Measurements from ENCODE around the gene MMP7.

MMP7 gene
- 2.3 to 1,409 (median 140) reads per million in 18 experiments for total RNA-seq

GRCh38 chr11:102530558-102530957, at the start of gene MMP7:
Gene MMP7, minus strand, starts transcription at chr11:102530747. Its CDS starts 47 bp downstream, at chr11:102530700.
- peak; percentile 42 to 58 for DNase-seq

DNA sequence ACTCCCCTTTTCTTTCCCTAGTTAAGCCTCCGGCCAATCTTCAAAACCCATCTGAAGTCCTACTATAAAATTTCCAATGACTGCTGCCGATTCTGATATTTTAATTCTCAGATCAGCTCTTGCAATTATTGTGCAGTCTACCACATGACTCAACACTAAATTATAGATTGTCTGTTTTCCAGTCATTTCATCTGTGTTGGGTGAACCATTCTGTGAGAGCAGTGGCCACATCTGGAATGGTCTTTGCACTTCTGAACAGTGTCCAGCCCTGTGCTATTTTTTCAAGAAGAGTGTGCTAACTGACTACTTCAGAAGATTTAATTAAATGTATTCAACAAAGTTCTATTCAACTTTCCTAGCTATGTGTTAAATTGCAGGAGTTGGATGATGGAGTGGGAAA, 47.2 kb upstream of the MMP7 start:
- no peak for DNase-seq

DNA sequence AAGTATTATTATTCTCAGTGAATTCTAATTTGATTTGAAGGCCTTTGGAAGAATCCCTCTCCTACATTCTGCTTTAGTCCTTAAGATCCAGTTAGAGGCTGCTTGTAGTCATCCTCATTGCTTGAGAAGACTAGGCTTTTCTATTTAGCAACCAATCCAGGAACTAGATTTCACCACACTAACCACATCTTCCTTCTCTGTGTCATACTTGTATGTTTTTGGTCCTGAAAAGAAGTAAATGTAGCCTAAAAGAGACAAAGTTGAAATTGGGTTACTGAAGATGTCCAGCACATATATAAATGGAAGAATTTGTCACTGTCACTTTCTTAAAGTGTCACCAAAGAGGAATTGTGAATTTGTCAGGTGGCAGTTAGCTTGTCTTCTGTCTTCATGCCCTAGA, 46.6 kb upstream of the MMP7 start:
- peak; percentile 85 to 90 for DNase-seq

DNA sequence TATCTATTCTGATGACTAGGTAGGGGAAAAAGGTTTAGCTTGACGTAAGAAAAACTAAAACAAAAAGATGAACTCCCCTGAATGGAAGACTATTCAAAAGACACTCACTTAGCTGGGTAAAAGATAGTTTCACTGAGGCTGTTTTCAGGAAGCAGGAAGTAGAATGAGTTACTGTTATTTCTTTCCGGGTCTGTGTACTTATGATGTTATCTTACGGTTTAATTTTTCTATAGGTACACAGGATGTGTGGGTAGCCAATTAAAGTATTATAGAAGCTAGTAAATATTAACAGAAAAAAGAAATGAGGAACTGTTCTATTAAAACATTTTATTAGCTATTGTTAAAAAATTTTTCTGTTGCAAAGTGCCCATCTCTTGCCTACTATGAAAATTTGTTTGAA, 45.8 kb upstream of the MMP7 start:
- DNase-seq = no peak

- DNase-seq = peak in 1 of 2 donors; percentile 45
Measured at GRCh38 chr11:102575012-102575411, 44.5 kb upstream of the MMP7 start.

DNA sequence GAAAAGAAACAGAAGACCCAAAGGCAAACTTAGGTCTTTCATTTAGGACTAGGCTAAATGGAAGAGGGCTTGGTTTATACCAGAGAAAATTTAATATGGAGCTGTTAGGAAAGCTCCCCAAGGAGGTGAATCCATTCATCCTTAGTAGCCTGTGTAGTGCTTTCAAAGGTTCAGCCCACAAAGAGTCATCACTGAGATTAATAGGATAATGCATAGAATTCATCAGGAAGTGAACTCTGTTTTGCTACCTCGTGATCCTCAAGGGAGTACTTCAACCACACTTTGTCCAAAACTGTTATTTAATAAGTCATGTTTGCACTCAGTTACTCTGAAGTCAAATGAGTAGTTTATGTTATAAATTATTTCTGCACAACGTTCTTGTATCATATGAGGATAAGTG, 43.3 kb upstream of the MMP7 start:
- DNase-seq = peak in 1 of 2 donors; percentile 54

GRCh38 chr11:102572554-102573220, 42.1 kb upstream of the MMP7 start:
- no peak for DNase-seq

DNA sequence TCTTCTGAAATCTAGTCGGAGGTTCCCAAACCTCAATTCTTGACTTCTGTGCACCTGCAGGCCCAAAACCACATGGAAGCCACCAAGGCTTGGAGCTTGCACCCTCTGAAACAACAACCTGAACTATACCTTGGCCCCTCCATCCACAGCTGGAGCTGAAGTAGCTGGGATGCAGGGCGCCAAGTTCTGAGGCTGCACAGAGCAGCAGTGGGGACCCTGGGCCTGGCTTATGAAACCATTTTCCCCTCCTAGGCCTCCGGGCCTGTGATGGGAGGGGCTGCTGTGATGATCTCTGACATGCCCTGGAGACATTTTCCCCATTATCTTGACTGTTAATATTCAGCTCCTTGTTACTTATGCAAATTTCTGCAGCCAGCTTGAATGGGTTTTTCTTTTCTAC, 38.3 kb upstream of the MMP7 start:
- no peak for DNase-seq

DNA sequence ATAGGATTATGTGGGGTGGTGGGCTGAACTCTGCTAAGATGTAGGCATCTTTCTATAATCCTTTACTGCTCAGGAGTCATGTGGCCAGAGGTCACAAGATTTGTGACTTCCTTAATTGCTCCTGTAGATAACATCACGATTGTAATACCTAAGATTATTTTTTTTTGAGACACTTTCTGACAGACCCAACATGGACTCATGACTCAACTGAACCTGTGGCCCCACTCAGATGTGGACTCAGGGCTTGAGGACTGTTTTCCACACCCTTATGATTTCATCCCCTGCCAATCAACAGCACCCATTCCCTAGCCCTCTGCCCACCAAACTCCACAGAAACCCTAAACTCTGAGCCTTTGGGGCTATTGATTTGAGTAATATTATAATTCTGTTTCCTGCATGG, 35.6 kb upstream of the MMP7 start:
- no peak for DNase-seq

- DNase-seq = no peak
Measured at GRCh38 chr11:102564110-102564509, 33.6 kb upstream of the MMP7 start.

DNA sequence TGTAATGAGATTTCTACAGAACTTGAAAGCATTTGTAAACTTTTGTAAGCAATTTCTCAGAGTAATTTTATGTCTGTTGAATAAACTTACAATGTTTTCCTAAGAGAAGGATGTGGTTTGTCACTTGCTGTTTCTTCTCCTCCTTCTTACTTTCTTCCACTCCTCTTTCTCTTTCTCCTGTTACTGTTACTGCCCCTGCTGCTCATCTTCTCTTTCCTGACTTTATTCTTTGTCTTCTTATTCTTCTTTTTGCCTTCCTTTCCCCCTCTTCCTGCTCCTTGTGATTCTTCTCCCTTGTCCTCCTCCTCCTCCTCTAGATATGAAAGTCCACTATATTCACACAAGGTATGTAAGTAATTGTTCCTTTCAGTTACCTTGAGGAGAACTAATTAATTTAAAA, 31.1 kb upstream of the MMP7 start:
- no peak for DNase-seq

DNA sequence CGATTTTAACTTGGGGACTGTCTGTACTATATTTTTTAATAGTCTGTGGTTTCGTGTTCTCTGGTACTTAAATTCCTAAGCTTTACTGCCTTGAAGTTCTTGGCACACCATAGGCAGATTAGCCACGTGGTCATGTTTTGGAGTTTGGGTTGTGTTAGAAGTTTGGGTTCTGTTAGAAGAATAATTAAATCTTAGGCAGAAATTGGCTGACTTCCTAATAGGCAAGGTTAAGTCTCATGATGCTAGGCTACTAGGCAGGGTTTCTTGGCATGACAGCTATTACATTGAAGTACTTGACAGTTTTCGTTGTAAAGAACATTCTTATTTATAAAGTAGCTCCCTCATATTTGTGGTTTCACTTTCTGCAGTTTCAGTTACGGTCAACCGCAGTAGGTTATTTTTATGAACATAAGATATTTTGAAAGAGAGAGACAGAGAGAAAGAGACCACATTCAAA, 30.0 kb upstream of the MMP7 start:
- DNase-seq = peak; percentile 20 to 34

DNA sequence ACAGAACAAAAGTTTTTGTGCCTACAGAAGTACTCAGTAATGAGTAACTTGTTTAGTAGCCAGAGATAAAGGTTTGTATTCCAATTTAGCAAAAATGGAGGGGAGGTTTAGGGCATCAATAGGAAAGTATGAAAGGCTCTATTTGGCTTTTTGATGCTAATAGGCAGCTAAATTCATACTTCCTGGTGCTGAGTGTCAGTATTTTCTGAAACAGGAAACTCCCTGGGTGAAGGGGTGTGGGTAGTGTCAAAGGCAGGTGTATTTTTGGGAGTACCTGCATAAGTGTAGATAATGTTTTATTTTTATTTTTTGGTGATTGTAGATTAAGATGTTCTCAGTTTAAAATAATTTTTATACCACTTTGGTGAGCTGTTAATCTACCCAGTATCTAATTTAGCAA, 29.3 kb upstream of the MMP7 start:
- no peak for DNase-seq

- no peak for DNase-seq
Measured at GRCh38 chr11:102555091-102555490, 24.5 kb upstream of the MMP7 start.

DNA sequence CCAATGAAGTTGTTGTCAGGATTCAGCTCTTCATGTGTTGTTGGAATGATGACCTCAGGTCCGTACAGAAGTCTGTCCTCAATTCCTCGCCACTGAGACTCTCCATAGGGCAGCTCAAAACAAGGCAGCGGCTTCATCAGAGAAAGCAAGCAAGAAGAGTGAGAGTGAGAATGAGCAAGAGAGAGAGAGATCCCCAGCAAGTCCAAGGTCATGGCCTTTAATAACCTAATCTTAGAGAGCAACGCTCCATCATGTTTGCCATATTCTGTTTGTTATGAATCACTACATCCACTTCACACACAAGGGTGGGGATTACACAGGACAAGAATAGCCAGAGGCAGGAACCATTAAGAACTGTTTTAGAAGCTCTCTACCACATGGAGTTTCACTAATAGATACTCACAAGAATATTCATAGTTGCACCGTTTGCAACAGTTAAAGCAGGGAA, 23.3 kb upstream of the MMP7 start:
- DNase-seq = no peak

DNA sequence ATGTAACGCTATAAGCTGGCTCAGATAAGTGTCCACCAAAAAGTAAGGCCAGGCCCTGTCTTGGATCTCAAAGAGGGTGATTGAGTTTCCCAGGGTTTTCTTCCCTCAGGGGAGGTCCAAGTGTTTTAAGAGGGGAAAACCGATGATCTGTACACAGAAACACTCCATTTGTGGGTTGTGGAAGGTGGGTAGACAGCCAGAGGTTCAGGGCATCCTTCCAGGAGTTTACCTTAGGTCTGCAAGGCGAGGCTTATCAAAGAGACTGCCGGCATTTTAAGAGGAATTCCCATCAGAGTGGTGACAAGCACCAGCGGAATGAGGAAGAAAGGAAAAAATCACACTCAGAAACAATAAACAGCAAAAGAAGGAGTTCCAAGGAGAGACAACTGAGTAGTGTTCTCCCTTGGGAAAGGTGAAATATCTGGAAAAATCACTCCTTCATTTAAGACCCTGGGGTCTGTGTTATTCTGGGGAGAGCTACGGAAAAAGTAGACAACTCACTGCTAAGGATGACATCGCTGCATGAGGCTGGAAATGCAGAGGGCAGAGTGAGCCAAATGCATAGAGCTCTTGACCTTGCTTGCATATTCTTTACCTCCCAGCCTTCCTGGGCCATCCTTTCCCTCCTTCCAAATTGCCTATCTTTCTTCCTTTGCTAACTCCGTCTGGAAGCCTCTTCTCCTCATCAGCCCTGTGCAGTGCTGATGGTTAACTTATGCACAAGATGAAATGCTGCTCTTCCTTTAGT, 22.1 kb upstream of the MMP7 start:
- no peak for DNase-seq

DNA sequence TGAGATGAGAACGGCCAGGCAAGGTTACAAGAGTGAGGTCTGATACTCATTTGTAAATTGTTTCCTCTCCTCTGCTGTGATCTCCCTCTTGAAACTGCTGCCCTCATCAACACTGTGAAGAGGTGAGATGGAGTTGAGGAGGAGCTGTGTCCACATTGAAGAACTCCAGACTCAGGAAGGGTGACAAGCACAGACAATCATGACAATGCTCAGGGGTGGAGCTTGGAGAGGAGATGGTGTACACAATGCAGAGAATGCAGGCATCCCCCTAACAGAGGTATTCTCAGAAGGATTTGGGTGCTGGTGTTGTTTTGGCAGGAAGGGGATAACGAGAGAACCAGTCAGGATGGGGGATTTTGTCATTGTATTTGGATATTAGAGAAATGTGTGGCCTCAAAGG, 21.5 kb upstream of the MMP7 start:
- DNase-seq = no peak

- peak in 1 of 2 donors; percentile 21 for DNase-seq
Measured at GRCh38 chr11:102551169-102551781, 20.7 kb upstream of the MMP7 start.

GRCh38 chr11:102546923-102547471, 16.4 kb upstream of the MMP7 start:
- DNase-seq = peak; percentile 94 to 97

- DNase-seq = peak; percentile 80 to 87
Measured at GRCh38 chr11:102546427-102546826, 15.9 kb upstream of the MMP7 start.

- DNase-seq = no peak
Measured at GRCh38 chr11:102545701-102546100, 15.2 kb upstream of the MMP7 start.

DNA sequence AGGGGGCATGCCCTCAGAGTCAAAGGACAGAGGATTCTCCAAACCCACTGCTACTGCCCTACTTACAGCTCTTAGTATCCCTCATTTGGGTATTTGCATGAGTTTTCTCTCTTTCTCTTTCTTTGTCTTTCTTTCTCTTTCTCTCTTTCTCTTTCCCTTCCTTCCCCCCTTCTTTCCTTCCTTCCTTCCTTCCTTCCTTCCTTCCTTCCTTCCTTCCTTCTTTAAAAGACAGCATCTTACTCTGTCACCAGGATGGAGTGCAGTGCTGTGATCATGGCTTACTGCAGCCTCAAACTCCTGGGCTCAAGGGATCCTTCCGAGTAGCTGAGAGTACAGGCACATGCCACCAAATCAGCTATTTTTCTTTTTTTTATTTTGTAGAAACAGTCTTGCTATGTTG, 14.0 kb upstream of the MMP7 start:
- no peak for DNase-seq

GRCh38 chr11:102539567-102539966, 9.0 kb upstream of the MMP7 start:
- DNase-seq = no peak

All from inflammatory macrophage (primary cell).